Measurements from ENCODE around the gene RAB13.

The RAB13 gene

GRCh38 chr1:153957744-153958110 is 28.4 kb downstream of the RAB13 start:
- in situ Hi-C loops (cut with MboI; ENCODE audit: low sequenced_read_pairs) = no loop called here

DNA sequence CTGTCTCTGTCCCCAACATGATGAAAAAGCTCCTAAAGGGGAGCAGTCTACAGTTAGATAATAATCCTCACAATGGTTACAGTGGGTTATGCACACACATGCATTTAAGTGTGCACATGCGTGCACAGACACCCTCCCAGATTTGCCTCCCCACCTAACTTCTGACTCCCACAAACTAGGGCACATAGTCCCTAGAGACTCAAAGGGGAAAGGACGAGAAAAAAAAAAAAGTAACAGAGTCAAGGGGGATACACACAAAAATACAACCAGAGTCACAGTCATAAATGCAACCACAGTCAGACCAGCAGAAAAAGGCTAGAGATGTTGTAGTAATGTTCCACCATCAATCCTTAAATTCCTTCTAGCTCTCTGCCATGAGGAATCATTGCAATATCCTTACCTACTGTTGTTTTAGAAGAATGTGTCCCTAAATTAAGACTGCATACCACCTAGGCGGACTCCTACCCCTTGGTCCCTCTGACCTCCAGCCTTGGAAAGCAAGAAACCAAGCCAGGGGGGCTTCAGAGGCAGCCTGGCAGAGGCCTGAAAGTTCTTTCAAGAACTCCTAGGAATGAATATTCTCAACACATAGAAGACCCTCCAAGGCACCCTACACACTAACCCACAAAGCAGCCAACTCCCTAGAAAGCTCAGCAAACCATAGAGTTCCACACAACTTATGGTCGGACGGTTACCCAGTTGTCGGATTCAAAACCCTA is 29.0 kb downstream of the RAB13 start:
- in situ Hi-C loops (cut with MboI; ENCODE audit: low sequenced_read_pairs) = no loop called here

GRCh38 chr1:153954826-153955225 is 31.3 kb downstream of the RAB13 start:
- in situ Hi-C loops (cut with MboI; ENCODE audit: low sequenced_read_pairs) = no loop called here

- in situ Hi-C loops (cut with MboI; ENCODE audit: low sequenced_read_pairs) = no loop called here
Measured at GRCh38 chr1:153953859-153954365, 32.2 kb downstream of the RAB13 start.

- in situ Hi-C loops (cut with MboI; ENCODE audit: low sequenced_read_pairs) = no loop called here
Measured at GRCh38 chr1:153951801-153952200, 34.3 kb downstream of the RAB13 start.

DNA sequence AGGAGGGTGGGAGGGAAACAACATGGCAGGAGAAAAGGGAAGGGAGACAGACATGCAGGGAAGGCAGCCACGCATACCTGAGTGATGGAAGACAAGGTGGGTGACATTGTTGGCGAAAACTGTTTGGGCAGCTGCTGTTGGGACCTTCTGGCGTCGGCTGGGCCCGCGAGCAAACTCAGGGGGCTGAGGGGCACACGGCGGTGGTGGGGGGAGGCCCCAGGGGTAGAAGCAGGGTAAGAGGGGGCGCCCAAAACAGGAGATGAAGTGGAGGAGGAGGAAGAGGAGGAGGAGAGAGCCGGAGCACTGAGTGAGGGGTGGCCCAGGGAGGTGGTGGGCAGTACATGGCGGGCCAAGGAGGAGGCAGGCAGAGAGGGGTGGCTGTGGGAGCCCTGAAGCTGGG is 35.0 kb downstream of the RAB13 start:
- in situ Hi-C loops (cut with MboI; ENCODE audit: low sequenced_read_pairs) = no loop called here

DNA sequence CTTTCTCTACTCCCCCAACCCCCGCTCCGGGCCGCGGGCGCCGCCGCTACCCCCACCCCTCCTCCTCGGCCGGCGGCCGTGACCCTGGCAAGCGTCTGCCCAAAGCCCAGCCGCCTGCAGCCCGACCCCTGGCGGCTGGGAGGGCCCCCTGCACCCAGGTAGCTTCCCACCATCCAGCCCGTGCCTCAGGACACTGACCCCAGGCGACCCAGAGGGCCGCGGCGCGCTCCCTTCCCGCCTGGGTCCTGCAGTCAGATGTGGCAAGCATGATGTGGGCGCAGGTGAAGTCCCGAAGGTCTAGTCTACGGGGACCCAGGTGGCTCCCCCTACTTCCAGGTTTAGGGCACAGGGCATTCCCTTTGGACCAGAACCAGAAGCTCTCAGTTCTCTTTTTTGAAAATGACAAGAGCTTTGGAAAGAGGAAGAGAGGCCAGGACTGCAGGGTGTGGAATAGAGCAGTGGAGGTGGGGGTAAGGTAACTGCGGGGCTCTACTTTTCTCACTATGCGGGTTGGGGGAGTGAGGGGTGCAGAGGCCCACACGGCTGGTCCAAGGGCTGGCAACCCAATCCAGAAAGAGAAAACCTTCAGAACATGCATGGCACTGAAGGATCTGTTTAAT is 39.4 kb downstream of the RAB13 start, which contains the start of gene DENND4B:
DENND4B (minus strand) TSS at position 97 of the 620 bp plus-strand sequence. CDS start 2,344 bp downstream, outside the sequence.
- in situ Hi-C loops (cut with MboI; ENCODE audit: low sequenced_read_pairs) = no loop called here

GRCh38 chr1:153945795-153946621 is 40.1 kb downstream of the RAB13 start:
- in situ Hi-C loops (cut with MboI; ENCODE audit: low sequenced_read_pairs) = no loop called here

GRCh38 chr1:153945131-153945794 is 40.9 kb downstream of the RAB13 start:
- in situ Hi-C loops (cut with MboI; ENCODE audit: low sequenced_read_pairs) = no loop called here

DNA sequence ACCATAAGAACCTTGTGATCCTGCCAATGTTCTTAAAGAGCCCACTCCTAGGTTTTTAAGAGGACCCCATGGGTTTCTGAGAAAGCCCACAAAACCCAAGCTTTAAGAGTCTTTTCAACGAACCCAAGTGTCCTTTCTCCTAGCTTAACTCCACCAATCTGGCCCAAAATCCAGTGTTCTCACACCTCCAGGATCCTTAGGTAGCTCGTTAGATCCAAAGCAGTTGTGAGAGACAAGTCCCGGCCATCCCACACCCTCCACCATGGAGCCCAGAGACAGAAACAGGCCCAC is 41.4 kb downstream of the RAB13 start:
- in situ Hi-C loops (cut with MboI; ENCODE audit: low sequenced_read_pairs) = no loop called here

DNA sequence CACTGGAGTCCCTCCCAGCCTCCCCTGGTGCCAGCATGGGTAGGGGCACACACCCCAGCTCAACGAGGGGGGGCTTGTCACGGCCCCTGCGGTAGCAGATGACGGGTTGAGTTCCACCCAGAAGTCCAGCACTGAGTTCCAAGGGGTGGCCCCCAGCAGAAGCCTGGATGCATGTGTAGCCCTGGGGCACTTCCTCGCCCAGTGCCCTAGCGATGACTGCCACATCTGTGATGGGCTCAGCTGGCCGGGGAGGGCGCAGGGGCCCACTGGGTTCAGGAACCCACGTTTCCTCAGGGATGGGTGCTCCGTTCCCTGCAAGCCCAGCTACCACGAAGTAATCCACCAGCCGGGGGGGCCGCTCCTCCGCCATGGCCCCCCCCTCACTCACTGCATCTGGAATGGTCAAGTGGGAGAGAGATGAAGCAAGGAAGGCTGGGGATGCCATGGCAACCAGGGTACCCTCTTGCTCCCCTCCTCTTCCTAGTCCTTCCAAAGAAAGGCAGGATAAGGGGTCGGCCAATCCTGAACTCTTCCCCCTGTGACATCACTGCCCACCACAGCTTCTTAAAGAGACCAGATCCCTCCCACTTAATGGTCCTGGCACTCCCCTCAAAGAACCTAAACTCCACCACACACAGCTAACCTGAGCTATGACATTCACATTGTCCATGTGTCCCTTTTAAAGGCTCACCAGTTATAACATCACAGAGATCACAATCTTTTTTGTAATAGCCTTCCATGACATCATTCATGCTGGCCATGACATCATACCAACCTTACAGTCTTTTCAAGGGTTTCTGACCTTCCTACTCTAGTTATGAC is 41.9 kb downstream of the RAB13 start:
- in situ Hi-C loops (cut with MboI; ENCODE audit: low sequenced_read_pairs) = no loop called here

DNA sequence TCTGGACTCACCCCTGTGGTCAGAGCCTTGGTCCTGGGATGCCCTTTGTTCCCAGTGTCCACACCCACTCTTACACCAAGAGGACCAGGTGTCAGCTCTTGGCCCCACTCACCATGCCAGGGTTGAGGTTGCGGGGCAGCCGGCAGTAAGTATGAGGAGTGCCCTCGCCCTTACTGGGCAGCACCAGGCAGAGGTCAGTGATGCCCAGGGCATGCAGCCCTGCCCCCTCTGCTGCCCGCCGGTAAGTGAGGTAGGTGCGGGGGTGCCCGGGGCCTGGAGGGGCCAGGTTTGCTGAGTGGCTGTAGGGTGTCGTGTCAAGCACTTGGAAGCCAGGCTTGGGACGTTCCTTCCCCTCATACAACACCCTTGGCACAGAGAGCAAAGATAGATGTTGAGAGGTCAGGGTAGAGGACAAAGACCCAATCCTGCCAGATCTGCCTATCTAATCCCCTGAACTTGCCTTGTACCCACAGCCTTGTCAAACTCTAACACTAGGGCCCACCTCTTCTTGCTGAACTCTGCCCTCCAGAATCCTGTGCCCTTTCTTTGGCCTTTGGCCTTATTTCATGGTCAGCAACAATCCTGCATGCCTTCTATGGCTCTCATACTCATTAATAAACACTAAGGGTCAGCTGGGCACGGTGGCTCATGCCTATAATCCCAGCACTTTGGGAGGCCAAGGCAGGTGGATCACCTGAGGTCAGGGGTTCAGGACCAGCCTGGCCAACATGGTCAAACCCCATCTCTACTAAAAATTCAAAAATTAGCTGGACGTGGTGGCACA is 43.2 kb downstream of the RAB13 start:
- in situ Hi-C loops (cut with MboI; ENCODE audit: low sequenced_read_pairs) = no loop called here

GRCh38 chr1:153941826-153942725 is 44.1 kb downstream of the RAB13 start:
- in situ Hi-C loops (cut with MboI; ENCODE audit: low sequenced_read_pairs) = no loop called here

GRCh38 chr1:153940756-153941155 is 45.4 kb downstream of the RAB13 start:
- in situ Hi-C loops (cut with MboI; ENCODE audit: low sequenced_read_pairs) = no loop called here

- in situ Hi-C loops (cut with MboI; ENCODE audit: low sequenced_read_pairs) = no loop called here
Measured at GRCh38 chr1:153939476-153939875, 46.7 kb downstream of the RAB13 start.

GRCh38 chr1:153938996-153939395 is 47.1 kb downstream of the RAB13 start:
- in situ Hi-C loops (cut with MboI; ENCODE audit: low sequenced_read_pairs) = no loop called here

DNA sequence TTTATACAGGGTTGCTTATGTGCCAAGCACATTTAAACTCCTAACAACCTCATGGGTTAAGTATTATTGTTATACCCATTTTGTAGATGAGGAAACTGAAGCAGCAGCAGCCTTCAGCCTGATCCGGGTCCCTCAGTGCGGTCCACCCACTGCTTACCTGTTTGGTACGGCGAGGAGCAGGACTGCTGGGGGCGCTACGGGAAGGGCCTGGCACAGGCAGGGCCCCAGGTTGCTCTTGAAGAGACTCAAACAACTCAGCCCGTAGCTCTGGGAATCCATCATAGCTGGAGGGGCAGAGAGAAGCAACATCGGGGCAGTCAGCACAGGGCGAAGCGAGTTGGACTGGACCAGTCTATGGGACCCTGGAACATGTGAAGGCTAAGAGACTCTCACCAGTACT is 48.8 kb downstream of the RAB13 start:
- in situ Hi-C loops (cut with MboI; ENCODE audit: low sequenced_read_pairs) = no loop called here

DNA sequence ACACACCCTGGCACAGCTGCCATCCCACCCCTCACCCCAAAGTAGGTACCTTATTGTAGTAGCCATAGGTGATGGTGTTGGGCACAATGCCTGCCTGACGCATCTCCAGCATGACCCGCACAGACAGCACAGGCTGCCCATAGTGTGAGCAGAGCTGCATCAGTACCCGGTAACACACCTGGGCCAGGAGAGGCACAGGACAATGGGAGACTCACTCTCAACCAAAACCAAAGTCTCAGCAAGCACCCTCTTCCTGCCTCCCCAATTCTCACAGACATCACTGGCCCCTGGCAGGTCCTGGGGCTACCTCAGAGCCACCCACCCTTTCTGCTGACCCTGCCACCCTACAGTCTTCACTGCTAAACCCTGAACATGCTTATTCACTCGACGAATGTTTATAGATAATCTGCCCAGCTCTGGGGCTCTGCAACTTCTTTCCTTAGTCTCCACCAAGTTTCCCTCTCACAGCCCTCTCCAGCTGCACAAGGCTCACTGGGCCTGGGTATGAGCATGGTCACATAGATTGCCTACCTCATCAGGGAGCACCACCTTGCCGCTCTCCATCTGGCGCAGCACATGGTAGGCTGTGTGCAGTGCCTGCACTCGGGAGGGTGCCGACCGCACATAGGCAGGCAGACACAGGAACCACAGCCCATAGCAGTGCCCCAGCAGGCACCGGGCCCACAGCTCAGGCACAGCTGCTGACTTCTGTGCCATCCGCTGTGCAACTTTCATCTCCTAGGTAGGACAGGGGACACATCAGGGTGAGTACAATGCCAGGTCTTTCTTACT is 49.9 kb downstream of the RAB13 start:
- in situ Hi-C loops (cut with MboI; ENCODE audit: low sequenced_read_pairs) = no loop called here

Measured in HL-60/S4 (cell line).